Activated CD4-positive, alpha-beta T cell treated with anti-CD3 and anti-CD28 coated beads for 24 hours (primary cell): Measurements from ENCODE around the gene CNST.
"Not testable (repeated sequence)": the region's sequence is repeated elsewhere in the genome, so short reads cannot be mapped to it uniquely, and the experiment has no call there.

Experiments
- DNase-seq, 2 donors: peaks; one replicate each; pipeline ENCODE4 v3.0.0-alpha.2; 2020; ENCODE audit warnings: low read depth in 2 of 2

CNST gene

DNA sequence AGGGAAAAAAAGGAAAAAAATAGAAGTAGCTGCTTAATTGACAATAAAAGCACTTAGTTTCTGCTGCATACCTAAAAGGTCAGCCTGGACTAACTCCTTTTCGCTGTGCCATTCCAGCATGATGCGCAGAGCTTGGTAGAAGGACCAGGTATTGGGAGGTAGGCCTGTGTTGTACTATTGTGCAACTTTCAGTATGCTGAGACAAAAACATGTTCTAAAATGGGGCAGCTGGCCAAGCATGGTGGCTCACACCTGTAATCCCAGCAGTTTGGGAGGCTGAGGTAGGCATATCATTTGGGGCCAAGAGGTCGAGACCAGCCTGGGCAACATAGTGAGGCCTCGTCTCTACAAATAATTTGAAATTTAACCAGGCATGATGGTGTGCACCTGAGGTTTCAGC, 142.9 kb downstream of the CNST start:
- no peak for DNase-seq

DNA sequence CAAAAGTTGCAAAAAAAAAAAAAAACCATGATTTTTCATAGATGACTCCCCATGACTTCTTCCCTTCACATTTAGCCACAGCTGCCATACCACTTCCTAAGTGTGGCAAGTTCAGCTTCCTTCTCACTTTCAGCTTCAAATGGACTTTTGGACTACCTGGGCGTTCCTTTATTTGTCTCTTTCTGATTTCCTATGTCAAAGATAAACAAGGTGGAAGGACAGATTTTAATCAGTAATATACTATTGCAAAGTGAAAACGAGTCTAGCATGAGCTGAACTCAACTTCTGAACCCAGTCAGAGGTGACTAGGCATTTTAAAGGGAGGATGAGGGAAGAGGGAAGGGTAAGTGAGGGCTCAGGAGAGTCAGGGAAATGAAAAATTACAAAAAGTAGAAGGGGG, 143.6 kb downstream of the CNST start:
- DNase-seq = no peak

DNA sequence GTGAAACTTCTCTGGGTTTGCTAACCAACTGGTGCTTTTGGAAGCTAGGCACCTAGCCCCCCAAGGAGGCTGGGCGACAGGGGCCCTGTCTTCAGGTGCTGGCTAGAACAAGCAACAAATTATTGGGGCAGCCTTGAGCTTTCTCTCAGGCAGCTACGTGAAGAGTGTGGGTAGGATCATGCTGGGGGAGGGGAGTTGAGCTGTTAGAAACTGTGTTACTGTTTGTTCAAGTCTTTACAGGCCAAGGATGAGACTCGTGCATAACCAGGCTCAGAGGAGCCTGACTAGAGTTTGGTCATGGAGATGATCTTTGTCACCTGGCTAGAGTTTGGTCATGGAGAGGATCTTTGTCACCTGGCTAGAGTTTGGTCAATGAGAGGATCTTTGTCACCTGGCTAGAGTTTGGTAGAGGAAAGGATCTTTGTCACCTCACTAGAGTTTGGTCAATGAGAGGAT, 145.3 kb downstream of the CNST start:
- DNase-seq = no peak

DNA sequence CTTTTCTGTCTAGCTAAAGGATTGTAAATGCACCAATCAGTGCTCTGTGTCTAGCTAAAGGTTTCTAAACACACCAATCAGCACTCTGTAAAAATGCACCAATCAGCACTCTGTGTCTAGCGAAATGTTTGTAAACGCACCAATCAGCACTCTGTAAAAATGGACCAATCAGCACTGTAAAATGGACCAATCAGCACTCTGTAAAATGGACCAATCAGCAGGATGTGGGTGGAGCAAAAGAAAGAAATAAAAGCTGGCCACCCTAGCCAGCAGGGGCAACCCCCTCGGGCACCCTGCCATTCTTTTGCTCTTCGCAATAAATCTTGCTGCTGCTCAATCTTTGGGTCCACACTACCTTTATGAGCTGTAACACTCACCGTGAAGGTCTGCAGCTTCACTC, 146.2 kb downstream of the CNST start:
- DNase-seq = not testable (repeated sequence)
